Dendritic cell treated with granulocyte-macrophage colony-stimulating factor and Interleukin-4, amounts not matched to agents 40 ng/mL and 50 ng/mL, for 4 days (primary cell): ENCODE data around the gene PRKG1.
"Not testable (repeated sequence)": the region's sequence is repeated elsewhere in the genome, so short reads cannot be mapped to it uniquely, and the experiment has no call there.

Source experiments
- H3K27ac Mint-ChIP-seq: one replicate; pipeline ENCODE4 v1.8.0; 2022; ENCODE audit warnings: mild to moderate bottlenecking, mixed read lengths
- H3K27me3 Mint-ChIP-seq: one replicate; pipeline ENCODE4 v1.8.0; 2022; ENCODE audit warnings: mild to moderate bottlenecking, mixed read lengths
- H3K36me3 Mint-ChIP-seq: one replicate; pipeline ENCODE4 v1.8.0; 2022; ENCODE audit warnings: low read depth, mixed read lengths
- H3K4me1 Mint-ChIP-seq: one replicate; pipeline ENCODE4 v1.8.0; 2022; ENCODE audit warnings: low read depth, mixed read lengths
- H3K4me3 Mint-ChIP-seq: one replicate; pipeline ENCODE4 v1.8.0; 2022; ENCODE audit warnings: mild to moderate bottlenecking, moderate library complexity, mixed read lengths
- H3K9me3 Mint-ChIP-seq: one replicate; pipeline ENCODE4 v1.8.0; 2022; ENCODE audit warnings: mixed read lengths
- intact Hi-C: fragments of 100-400 bp; cut with micrococcal nuclease; formaldehyde crosslinking; loops from one replicate; pipeline ENCODE4 v1.15.0; 2022

The PRKG1 gene

DNA sequence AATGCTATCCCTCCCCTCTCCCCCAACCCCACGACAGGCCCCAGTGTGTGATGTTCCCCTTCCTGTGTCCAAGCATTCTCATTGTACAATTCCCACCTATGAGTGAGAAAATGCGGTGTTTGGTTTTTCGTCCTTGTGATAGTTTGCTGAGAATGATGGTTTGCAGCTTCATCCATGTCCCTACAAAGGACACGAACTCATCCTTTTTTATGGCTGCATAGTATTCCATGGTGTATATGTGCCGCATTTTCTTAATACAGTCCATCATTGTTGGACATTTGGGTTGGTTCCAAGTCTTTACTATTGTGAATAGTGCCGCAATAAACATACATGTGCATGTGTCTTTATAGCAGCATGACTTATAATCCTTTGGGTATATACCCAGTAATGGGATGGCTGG, 201.8 kb downstream of the PRKG1 start:
- H3K27ac Mint-ChIP-seq, H3K27me3 Mint-ChIP-seq, H3K4me3 Mint-ChIP-seq, H3K36me3 Mint-ChIP-seq, intact Hi-C loops, H3K4me1 Mint-ChIP-seq: not testable (repeated sequence)
- peaks cover 11% of the 10 kb centered on the region for H3K9me3 Mint-ChIP-seq

DNA sequence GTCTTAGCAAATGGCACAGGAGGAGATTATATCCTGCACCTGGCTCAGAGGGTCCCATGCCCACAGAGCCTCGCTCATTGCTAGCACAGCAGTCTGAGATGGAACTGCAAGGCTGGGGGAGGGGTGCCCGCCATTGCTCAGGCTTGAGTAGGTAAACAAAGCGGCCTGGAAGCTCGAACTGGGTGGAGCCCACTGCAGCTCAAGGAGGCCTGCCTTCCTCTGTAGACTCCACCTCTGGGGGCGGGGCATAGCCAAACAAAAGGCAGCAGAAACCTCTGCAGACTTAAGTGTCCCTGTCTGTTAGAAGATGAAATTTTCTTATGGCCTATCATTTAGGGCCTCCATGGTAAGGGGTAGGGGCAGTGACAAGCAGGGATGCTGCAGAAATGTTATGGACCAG, 207.1 kb downstream of the PRKG1 start:
- H3K36me3 Mint-ChIP-seq, H3K27me3 Mint-ChIP-seq, H3K4me1 Mint-ChIP-seq, H3K27ac Mint-ChIP-seq, intact Hi-C loops, H3K4me3 Mint-ChIP-seq: not testable (repeated sequence)
- peaks cover 11% of the 10 kb centered on the region for H3K9me3 Mint-ChIP-seq

- no peak overlapping the region for H3K27ac Mint-ChIP-seq
- no peak overlapping the region for H3K4me3 Mint-ChIP-seq
- no peaks in the 10 kb centered on the region for H3K4me1 Mint-ChIP-seq
- no peaks in the 10 kb centered on the region for H3K36me3 Mint-ChIP-seq
- intact Hi-C loops: no loop called here
- H3K27me3 Mint-ChIP-seq: no peaks in the 10 kb centered on the region
- no peaks in the 10 kb centered on the region for H3K9me3 Mint-ChIP-seq
Measured at GRCh38 chr10:51285601-51286000, 211.3 kb downstream of the PRKG1 start.

DNA sequence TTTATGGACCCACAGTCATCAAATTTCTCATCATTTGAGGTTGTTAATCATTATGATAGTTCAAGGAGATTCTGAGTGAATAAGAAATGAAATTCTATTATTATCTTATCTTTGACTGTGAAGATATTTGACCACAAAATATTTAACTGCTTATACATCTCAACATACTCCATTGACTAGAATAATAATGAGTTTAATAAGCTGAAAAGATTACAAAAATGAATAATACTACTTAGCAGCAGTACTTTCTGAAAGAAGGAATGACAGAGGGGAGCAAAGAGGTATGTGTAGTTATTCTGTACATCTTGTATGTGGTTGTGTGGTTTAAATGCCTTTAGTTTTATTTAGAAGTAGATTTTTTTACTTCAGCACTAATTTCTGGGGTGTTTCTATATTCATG, 214.2 kb downstream of the PRKG1 start:
- Mint-ChIP-seq H3K9me3 (no peaks in the 10 kb centered on the region), H3K4me3 (no peak overlapping the region), H3K4me1 (no peaks in the 10 kb centered on the region), H3K36me3 (no peaks in the 10 kb centered on the region), H3K27ac (no peak overlapping the region), H3K27me3 (no peaks in the 10 kb centered on the region)
- intact Hi-C loops: no loop called here

GRCh38 chr10:51289519-51289918, 215.2 kb downstream of the PRKG1 start:
- Mint-ChIP-seq H3K9me3 (no peaks in the 10 kb centered on the region), H3K27ac (no peak overlapping the region), H3K4me1 (no peaks in the 10 kb centered on the region), H3K27me3 (no peaks in the 10 kb centered on the region), H3K4me3 (no peak overlapping the region), H3K36me3 (no peaks in the 10 kb centered on the region)
- intact Hi-C loops: no loop called here

DNA sequence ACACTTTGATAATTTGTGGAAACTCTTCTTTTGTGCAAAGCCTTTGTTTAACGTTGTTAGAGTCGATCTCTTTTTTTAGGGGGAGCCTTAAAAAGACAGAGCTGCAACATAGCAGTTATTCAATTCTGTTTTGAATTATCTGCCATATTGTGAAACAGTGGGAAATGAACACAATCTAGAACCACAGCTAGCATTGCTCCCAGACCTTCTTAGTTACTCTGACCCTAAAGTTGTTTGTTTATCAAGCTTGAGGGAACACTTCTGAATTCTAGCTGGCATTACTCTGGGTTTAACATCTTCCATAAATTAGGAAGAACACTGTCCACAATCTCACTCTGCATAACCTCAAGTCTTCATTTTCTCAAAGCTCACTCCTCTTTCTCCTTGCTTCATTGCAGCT, 217.7 kb downstream of the PRKG1 start:
- no peaks in the 10 kb centered on the region for H3K27me3 Mint-ChIP-seq

DNA sequence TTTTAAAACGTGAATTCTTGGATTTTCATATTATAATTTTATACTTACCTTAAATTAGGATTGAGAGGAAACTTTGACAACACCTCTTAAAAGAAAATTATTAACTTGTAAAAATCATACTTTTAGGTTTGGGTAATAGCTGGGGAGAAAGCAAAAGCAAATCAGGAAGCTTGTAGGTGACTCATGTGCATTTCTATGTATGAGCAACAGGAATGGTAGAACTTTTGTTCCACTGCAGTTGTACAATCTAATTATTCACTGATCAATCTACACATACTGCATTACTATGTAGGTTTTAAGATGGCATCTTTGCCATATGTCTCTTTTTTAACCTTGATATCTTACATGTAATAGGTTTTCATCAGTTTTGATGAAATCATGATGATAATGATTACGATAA, 223.2 kb downstream of the PRKG1 start:
- Mint-ChIP-seq H3K27ac (no peak overlapping the region), H3K9me3 (no peaks in the 10 kb centered on the region), H3K36me3 (no peaks in the 10 kb centered on the region), H3K27me3 (no peaks in the 10 kb centered on the region), H3K4me3 (no peak overlapping the region), H3K4me1 (no peaks in the 10 kb centered on the region)
- intact Hi-C loops: no loop called here

More for the DNA sequence above, 217.7 kb downstream of the PRKG1 start:
- Mint-ChIP-seq H3K4me1 (no peaks in the 10 kb centered on the region), H3K9me3 (no peaks in the 10 kb centered on the region), H3K27ac (no peak overlapping the region), H3K4me3 (no peak overlapping the region), H3K36me3 (no peaks in the 10 kb centered on the region)
- intact Hi-C loops: no loop called here

DNA sequence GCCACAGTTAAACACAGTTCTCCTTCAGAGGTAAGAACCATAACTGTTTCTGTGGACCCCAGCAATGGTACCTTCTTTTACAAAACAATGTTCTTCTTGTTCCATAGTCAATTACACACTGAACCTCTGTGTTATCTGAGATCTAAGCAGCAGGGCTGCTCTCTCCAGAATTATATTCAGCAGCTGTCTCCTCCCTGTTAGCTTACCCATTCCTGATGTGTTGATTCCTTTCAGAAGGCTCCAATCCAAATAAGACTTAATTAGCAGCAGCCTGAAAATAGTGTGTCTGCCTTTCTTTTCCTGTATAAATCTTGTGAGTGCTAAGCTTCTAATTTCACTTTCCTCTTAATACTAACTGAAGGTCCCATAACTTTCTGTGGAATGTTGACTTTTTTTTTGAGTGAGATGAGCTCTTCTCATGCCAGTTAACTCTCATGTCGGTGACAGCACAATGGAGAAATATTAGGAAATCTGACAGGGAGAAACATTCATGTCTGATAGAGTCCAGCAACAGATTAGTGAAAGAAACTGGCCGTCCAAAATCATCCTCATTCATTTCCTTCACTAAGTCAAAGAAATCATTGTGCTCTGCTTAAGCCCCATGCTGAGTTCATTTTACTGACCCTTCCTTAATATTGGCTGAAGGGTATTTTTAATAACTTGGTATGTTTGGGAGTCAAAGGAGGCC, 226.5 kb downstream of the PRKG1 start:
- no peak overlapping the region for H3K27ac Mint-ChIP-seq
- no peak overlapping the region for H3K4me3 Mint-ChIP-seq
- H3K4me1 Mint-ChIP-seq: no peaks in the 10 kb centered on the region
- intact Hi-C loops: no loop called here
- H3K9me3 Mint-ChIP-seq: no peaks in the 10 kb centered on the region
- H3K36me3 Mint-ChIP-seq: no peaks in the 10 kb centered on the region
- H3K27me3 Mint-ChIP-seq: no peaks in the 10 kb centered on the region

GRCh38 chr10:51301644-51302043, 227.4 kb downstream of the PRKG1 start:
- intact Hi-C loops: no loop called here
- Mint-ChIP-seq H3K27ac (no peak overlapping the region), H3K27me3 (no peaks in the 10 kb centered on the region), H3K4me3 (no peak overlapping the region), H3K4me1 (no peaks in the 10 kb centered on the region), H3K9me3 (no peaks in the 10 kb centered on the region), H3K36me3 (no peaks in the 10 kb centered on the region)

- intact Hi-C loops: no loop called here
- no peaks in the 10 kb centered on the region for H3K27me3 Mint-ChIP-seq
- H3K36me3 Mint-ChIP-seq: no peaks in the 10 kb centered on the region
- no peaks in the 10 kb centered on the region for H3K9me3 Mint-ChIP-seq
- H3K4me3 Mint-ChIP-seq: no peak overlapping the region
- H3K4me1 Mint-ChIP-seq: no peaks in the 10 kb centered on the region
- no peak overlapping the region for H3K27ac Mint-ChIP-seq
Measured at GRCh38 chr10:51302316-51302715, 228.0 kb downstream of the PRKG1 start.

DNA sequence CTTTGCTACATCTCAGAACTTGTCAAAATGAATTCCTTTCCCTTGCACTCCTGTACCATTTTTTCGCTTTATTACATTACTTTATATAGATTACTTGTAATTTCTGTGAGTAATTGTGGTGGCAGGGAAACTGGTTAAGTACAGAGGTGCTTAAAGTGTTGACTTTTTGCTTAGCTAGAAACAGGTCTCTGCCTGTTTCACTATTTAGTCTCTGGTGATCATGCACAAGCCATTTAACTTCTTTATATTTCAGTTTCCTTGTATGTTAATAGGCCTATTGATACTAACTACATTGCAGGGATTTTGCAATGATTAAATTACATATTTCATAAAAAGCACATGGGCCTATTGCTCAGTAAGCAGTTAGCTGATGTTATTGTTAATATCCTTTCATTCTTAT, 233.8 kb downstream of the PRKG1 start:
- H3K4me1 Mint-ChIP-seq: no peaks in the 10 kb centered on the region
- H3K4me3 Mint-ChIP-seq: no peak overlapping the region
- H3K27ac Mint-ChIP-seq: no peak overlapping the region
- intact Hi-C loops: no loop called here
- H3K27me3 Mint-ChIP-seq: no peaks in the 10 kb centered on the region
- no peaks in the 10 kb centered on the region for H3K9me3 Mint-ChIP-seq
- no peaks in the 10 kb centered on the region for H3K36me3 Mint-ChIP-seq

DNA sequence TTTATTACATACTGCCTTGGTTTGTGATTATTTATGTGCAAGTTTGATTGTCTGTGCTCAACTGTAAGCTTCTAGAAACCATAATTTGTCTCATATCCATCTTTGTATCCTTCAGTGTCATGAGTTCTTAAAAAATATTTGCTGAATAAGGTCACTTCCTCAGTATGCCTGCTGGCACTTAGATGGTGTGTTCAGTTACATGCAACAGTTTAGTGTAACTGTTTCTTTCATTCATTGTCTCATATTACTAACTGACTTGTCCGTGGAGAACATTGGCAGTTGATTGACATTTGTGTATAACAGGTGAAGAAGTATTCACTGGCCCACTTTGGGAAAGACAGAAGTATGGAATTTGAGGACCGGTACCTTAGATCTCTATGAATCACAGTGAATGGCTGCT, 236.9 kb downstream of the PRKG1 start:
- Mint-ChIP-seq H3K36me3 (no peaks in the 10 kb centered on the region), H3K27ac (no peak overlapping the region), H3K27me3 (no peaks in the 10 kb centered on the region), H3K4me3 (no peak overlapping the region), H3K4me1 (no peaks in the 10 kb centered on the region), H3K9me3 (no peaks in the 10 kb centered on the region)
- intact Hi-C loops: no loop called here

DNA sequence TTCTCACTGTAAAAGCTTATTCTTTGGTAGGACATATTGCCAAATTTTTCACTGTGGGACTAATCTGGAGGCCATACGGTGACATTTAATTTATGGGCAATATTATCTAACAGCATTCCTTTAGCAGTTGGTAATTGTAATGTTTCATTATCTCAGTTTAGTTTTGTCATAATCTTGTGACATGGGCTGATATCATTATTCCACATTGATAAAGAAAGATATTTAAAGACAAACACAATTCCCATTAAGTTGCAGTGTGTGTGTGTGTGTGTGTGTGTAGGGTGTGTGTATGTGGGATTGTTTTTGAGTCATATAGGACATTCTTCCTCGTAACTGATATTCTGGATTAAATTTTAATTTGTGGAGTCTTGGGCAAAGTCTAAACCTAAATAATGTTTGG, 238.5 kb downstream of the PRKG1 start:
- Mint-ChIP-seq H3K27ac (no peak overlapping the region), H3K9me3 (no peaks in the 10 kb centered on the region), H3K4me1 (no peaks in the 10 kb centered on the region), H3K36me3 (no peaks in the 10 kb centered on the region), H3K4me3 (no peak overlapping the region), H3K27me3 (no peaks in the 10 kb centered on the region)
- intact Hi-C loops: no loop called here

- Mint-ChIP-seq H3K4me1 (no peaks in the 10 kb centered on the region), H3K27me3 (no peaks in the 10 kb centered on the region), H3K4me3 (no peak overlapping the region), H3K27ac (no peak overlapping the region), H3K36me3 (no peaks in the 10 kb centered on the region), H3K9me3 (no peaks in the 10 kb centered on the region)
- intact Hi-C loops: no loop called here
Measured at GRCh38 chr10:51313251-51313650, 239.0 kb downstream of the PRKG1 start.

- intact Hi-C loops: no loop called here
- no peak overlapping the region for H3K4me3 Mint-ChIP-seq
- no peak overlapping the region for H3K27ac Mint-ChIP-seq
- no peaks in the 10 kb centered on the region for H3K9me3 Mint-ChIP-seq
- H3K27me3 Mint-ChIP-seq: no peaks in the 10 kb centered on the region
- no peaks in the 10 kb centered on the region for H3K4me1 Mint-ChIP-seq
- H3K36me3 Mint-ChIP-seq: no peaks in the 10 kb centered on the region
Measured at GRCh38 chr10:51313773-51314478, 239.6 kb downstream of the PRKG1 start.
